ENCODE measurements around the gene TMEM81. TPM values are rescaled to one million over a fixed set of nuclear protein-coding genes. Genes with fewer than 3 reads are reported as not detected.

The TMEM81 gene
- total and polyA plus RNA-seq, 8 donors: 3.3 to 4.4 (median 4.0) TPM

DNA sequence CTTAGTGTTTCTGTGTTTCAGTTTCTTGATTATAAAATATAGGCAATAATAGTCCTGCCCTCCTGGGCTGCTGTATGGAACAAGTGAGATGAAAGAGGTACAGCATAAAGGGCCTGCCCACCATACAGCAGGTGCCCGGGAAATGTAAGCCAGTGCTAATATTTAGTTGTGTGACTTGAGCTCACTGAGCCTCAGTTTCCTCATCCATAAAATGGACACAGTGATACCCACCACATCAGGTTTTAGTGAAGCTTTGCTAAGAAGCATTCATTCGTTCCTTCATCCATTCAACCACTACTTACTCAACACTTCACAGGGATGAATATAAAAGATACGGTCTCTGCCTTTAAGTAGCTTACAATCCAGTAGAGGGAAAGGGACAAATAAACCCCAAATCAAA lies 21.4 kb downstream of the TMEM81 start:
- H3K9me3 ChIP-seq: no peaks in the 10 kb centered on the region
- intact Hi-C loops (cut with DNase I): no loop called here
- no peaks in the 10 kb centered on the region for H3K4me1 ChIP-seq
- DNase-seq: no peak
- no peak for TF ChIP-seq CTCF (IDR thresholded peaks at IDR 0.05)
- no peak overlapping the region for H3K4me3 ChIP-seq
- no peaks in the 10 kb centered on the region for H3K36me3 ChIP-seq
- no peak for ATAC-seq
- H3K27ac ChIP-seq: no peak overlapping the region
- no peaks in the 10 kb centered on the region for H3K27me3 ChIP-seq

DNA sequence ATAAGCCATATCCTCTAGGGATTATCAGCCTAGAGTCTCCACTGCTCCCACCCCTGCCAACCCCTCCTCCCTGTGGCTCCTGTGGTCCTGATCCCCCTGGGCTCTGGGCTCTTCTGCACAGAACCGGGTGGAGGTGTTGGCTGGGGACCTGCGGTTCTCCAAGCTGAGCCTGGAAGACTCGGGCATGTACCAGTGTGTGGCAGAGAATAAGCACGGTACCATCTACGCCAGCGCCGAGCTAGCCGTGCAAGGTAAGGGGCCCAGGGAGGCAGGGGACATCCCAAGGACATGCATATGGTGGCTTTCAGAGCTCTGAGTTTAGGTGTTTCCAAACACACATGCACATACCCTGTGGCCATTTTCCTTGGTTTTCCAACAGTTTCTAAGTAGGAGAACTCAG lies 21.9 kb downstream of the TMEM81 start:
- Histone ChIP-seq H3K4me3 (no peak overlapping the region), H3K4me1 (no peaks in the 10 kb centered on the region), H3K27me3 (no peaks in the 10 kb centered on the region), H3K27ac (no peak overlapping the region), H3K36me3 (no peaks in the 10 kb centered on the region), H3K9me3 (no peaks in the 10 kb centered on the region)
- DNase-seq: peak in 1 of 4 donors; percentile 46
- no peak for ATAC-seq
- intact Hi-C loops (cut with DNase I): no loop called here
- no peak for TF ChIP-seq CTCF (IDR thresholded peaks at IDR 0.05)

- no peak overlapping the region for H3K27ac ChIP-seq
- no peaks in the 10 kb centered on the region for H3K4me1 ChIP-seq
- H3K27me3 ChIP-seq: no peaks in the 10 kb centered on the region
- H3K9me3 ChIP-seq: no peaks in the 10 kb centered on the region
- no peaks in the 10 kb centered on the region for H3K36me3 ChIP-seq
- intact Hi-C loops (cut with DNase I): no loop called here
- ATAC-seq: peak; percentile 90
- TF ChIP-seq CTCF (IDR thresholded peaks at IDR 0.05): peak; percentile 69 to 79
- H3K4me3 ChIP-seq: no peak overlapping the region
- DNase-seq: peak; percentile 53 to 85 (median 76)
Measured at GRCh38 chr1:205061665-205062069, 22.6 kb downstream of the TMEM81 start.

DNA sequence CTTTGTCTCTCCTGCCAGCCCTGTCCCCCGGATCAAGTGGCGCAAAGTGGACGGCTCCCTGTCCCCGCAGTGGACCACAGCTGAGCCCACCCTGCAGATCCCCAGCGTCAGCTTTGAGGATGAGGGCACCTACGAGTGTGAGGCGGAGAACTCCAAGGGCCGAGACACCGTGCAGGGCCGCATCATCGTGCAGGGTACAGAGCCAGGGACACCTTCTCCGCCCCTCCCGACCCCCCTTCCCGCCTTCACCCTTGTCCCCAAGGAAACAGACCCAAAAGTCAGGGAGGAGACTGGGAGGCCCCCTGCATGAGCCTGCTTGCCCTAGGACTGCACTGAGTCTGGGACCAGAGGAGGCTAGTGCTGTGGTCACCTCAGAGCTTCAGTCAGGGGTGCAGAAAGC lies 23.0 kb downstream of the TMEM81 start:
- Histone ChIP-seq H3K27me3 (no peaks in the 10 kb centered on the region), H3K9me3 (no peaks in the 10 kb centered on the region), H3K4me3 (no peak overlapping the region), H3K36me3 (no peaks in the 10 kb centered on the region), H3K4me1 (no peaks in the 10 kb centered on the region), H3K27ac (no peak overlapping the region)
- TF ChIP-seq CTCF (IDR thresholded peaks at IDR 0.05): no peak
- ATAC-seq (peak; percentile 38), DNase-seq (peak in 1 of 4 donors; percentile 68)
- intact Hi-C loops (cut with DNase I): no loop called here

- TF ChIP-seq CTCF (IDR thresholded peaks at IDR 0.05): no peak
- Histone ChIP-seq H3K27ac (no peak overlapping the region), H3K27me3 (no peaks in the 10 kb centered on the region), H3K36me3 (no peaks in the 10 kb centered on the region), H3K4me3 (no peak overlapping the region), H3K4me1 (no peaks in the 10 kb centered on the region), H3K9me3 (no peaks in the 10 kb centered on the region)
- intact Hi-C loops (cut with DNase I): no loop called here
- DNase-seq (no peak), ATAC-seq (no peak)
Measured at GRCh38 chr1:205060746-205061145, 23.5 kb downstream of the TMEM81 start.
